Ureter (tissue), 1 donor: ENCODE data around the gene CREB3L2. TPM values are rescaled to one million over a fixed set of nuclear protein-coding genes. Genes with fewer than 3 reads are reported as not detected.
A peak's percentile ranks its signal among the peaks of the same experiment; 100 is the strongest.

ENCODE experiments used
- DNase-seq: peaks from one replicate; pipeline ENCODE4 v3.0.0-alpha.2; 2020; ENCODE audit warnings: low spot score
- total RNA-seq: library from RNA; stranded (reverse); gene quantifications from one replicate; pipeline ENCODE4 v1.2.4, GENCODE V29; 2023
- donor health status: DM: yes; HTN: yes; CAD: no.

Gene CREB3L2
- total RNA-seq, 1 donor from 2014 or later, result 126 TPM

GRCh38 chr7:137898839-137899721 lies 102.8 kb downstream of the CREB3L2 start:
- peak; percentile 80 for DNase-seq

DNA sequence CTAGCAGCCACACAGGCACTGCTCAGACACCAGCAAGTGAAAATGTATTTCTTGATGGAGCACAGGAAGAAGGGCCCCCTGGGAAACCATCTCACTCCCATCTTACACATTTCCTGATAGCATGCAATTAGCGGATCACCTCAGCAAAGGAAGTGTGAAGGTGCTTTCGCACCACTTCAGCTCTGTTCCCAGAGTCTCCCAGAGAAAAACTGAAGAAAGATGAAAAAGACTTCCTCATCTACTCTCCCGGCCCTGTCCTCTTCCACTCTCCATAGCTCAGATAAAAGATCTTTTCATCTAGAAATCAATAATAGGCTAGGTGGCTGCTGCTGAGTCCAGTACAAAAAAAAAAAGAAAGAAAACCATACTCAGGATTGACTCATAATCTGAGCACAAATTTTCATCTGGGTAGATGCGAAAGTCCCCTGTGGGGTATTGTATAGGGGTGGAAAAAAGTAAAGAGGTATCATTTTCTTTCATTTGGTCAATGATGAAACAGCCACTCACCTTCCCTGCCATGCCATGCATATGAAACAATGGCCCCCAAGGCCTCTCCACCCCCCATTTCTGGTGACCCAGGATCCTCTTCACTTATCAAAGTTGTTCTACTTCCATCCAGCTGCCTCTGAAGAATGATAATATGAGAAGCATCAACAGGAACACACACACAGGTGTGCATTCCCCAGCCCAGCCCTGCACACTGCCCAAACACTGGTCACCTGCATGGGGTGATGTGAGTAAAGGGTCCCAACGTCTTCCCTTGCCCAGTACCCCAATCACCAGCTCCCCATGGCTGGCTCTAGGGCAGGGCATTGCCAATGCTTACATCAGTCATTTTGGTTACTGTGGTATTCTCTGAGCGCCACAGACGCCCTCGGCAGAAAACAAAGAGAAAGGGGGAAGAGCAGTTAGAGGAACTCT lies 106.3 kb downstream of the CREB3L2 start:
- no peak for DNase-seq

- no peak for DNase-seq
These were observed 108.6 kb downstream of the CREB3L2 start for GRCh38 chr7:137893143-137893742.

GRCh38 chr7:137891016-137891655 lies 110.8 kb downstream of the CREB3L2 start:
- DNase-seq, result no peak

DNA sequence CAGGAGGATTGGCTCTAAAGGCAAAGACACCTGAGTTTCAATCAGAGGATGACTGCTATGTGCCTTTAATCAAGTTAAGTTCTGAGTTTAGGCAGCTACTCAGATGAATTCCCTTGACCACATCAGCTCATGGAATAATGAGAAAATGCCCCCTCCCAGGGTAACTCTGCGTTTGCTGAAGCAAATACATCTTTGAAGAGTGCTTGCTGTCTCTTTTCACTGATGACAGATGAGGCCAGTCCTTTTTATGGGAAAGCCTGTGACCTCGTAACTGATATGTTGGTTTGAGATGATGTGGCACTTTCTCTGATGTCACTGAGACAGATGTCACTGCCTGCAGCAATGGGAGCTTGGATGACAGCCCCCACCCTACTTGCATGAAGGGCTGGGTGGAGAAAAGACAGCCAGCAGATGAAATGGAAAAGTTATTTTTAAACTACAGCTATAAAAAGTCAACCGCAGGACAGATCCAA lies 111.4 kb downstream of the CREB3L2 start:
- no peak for DNase-seq

- DNase-seq, result no peak
These were observed 113.6 kb downstream of the CREB3L2 start for GRCh38 chr7:137888241-137888640.

GRCh38 chr7:137886746-137887145 lies 115.1 kb downstream of the CREB3L2 start:
- no peak for DNase-seq

- DNase-seq, result no peak
These were observed 115.6 kb downstream of the CREB3L2 start for GRCh38 chr7:137886281-137886680.

DNA sequence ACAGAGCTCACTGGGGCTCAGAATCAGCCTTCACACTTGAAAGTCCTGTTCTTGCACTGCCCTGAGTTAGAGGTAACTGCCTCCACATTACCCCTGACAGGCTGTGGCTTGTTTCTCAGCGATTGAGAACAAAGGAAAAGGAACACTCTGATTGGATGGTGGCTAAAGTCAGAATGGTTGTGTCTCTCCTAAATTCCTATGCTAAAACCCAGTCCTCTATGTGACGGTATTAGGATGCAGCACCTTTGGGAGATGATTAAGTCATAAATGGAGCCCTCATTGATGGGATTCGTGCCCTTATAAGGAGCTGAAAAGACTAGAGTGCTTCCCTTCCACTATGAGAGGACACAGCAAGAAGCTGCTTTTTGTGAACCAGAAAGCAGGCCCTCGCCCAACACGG lies 116.2 kb downstream of the CREB3L2 start:
- DNase-seq, result no peak

GRCh38 chr7:137882806-137883205 lies 119.1 kb downstream of the CREB3L2 start:
- DNase-seq, result no peak

GRCh38 chr7:137882261-137882668 lies 119.6 kb downstream of the CREB3L2 start:
- DNase-seq, result no peak

DNA sequence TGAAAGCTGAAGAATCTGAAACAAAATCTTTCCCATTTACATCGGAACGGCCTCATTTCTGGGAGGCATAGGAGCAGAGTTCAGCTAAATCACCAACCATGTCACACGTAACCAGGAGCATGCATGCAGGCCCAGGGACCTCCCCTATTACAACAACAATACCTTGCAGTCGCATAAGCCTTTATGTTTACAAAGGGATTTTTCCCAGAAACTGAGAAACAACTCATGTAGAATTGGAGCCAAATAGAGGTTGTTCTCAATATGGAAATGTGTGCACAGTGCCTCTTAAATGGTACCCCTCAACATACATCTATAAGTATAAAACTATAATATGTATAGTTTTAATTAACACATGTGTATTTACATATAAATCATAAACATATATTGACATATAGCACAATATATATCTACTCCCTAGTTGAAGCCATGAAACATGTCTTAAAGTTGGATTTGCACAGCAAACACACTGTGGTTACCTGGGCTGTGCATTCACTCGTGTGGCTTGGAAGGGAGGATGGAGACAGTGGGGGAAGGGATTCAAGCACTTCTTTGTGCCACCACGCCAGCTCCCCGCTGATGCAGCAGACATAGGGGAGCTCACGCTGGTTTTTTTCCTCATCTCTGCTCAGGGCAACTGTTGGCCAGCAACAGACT lies 120.2 kb downstream of the CREB3L2 start:
- no peak for DNase-seq

GRCh38 chr7:137880432-137880831 lies 121.5 kb downstream of the CREB3L2 start:
- no peak for DNase-seq

GRCh38 chr7:137879357-137880158 lies 122.3 kb downstream of the CREB3L2 start:
- DNase-seq, result no peak

GRCh38 chr7:137878333-137878961 lies 123.4 kb downstream of the CREB3L2 start:
- DNase-seq, result peak; percentile 74

- no peak for DNase-seq
These were observed 124.7 kb downstream of the CREB3L2 start for GRCh38 chr7:137877027-137877675.

GRCh38 chr7:137875746-137876145 lies 126.1 kb downstream of the CREB3L2 start:
- DNase-seq, result no peak

DNA sequence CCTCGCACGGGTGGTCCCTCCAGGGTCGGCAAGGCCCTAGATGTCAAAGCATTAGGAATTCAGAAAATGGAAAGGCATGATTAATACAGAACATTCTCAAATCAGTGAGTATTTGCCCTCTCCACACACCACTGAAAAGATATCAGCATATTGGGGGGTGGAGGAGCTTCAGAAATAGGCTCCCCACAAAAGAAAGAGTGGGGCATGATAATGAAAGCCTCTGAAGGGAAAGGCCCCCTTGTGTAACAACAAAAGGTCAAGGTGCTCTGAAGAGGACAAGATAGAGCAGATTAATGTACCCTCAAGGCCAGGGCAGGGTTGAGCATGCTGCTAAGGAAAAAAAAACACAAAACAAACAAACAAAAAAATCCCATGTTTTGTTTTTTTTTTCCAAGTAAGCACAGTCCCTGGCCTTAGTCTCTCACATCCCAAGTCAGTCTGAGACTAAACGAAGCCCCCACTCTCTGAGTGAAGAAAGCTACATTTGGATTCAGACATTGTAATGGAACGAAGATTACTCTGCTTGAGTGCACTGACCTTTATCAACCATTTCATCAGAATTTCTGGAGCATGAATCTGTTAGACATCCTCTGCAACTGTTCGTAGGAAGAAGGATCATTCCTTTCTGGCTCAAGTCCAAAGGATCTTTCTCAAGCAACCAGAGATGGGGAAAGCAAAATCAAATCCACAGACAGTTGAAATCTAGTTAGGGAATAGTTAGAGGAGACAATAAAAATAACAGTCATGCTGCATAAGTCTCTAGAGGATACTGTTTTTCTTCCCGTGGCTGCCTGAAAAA lies 127.7 kb downstream of the CREB3L2 start:
- DNase-seq, result no peak
